CD14-positive monocyte (primary cell): ENCODE measurements around the gene RMI1. TPM values are rescaled to one million over a fixed set of nuclear protein-coding genes. Genes with fewer than 3 reads are reported as not detected.
A peak's percentile ranks its signal among the peaks of the same experiment; 100 is the strongest.

Experiments used
- DNase-seq, 3 donors: peaks; one replicate each; pipeline ENCODE4 v3.0.0-alpha.2; 2011 to 2022
- H2AFZ ChIP-seq: 2 replicates; pipeline ENCODE4 v1.6.0; 2012; ENCODE audit warnings: mild to moderate bottlenecking, low read depth, low read length, inconsistent platforms; ENCODE audit not compliant: insufficient read depth, poor library complexity, severe bottlenecking
- H3K27ac ChIP-seq, 2 donors: 1 replicate in 1 of 2; 2 replicates in 1 of 2; pipeline ENCODE4 v1.5.1; 2012 to 2013; ENCODE audit warnings: low read length in 2 of 2, control low read depth in 1 of 2, inconsistent platforms in 1 of 2, low read depth in 1 of 2, mild to moderate bottlenecking in 1 of 2
- H3K27me3 ChIP-seq, 2 donors: one replicate each; pipeline versions ENCODE4 v1.6.0 to v1.6.1; 2011 to 2013; ENCODE audit warnings: low read length in 2 of 2; ENCODE audit not compliant: control insufficient read depth in 2 of 2, insufficient read depth in 2 of 2
- H3K36me3 ChIP-seq, 2 donors: replicated peaks in 1 of 2; 1 replicate in 1 of 2; 2 replicates in 1 of 2; pipeline versions ENCODE4 v1.5.1 to v1.6.1; 2012 to 2013; ENCODE audit warnings: low read length in 2 of 2, control low read depth in 1 of 2, inconsistent platforms in 1 of 2, mild to moderate bottlenecking in 1 of 2; ENCODE audit not compliant: insufficient read depth in 2 of 2, control insufficient read depth in 1 of 2
- H3K4me1 ChIP-seq, 2 donors: 1 replicate in 1 of 2; 2 replicates in 1 of 2; pipeline versions ENCODE4 v1.5.1 to v1.6.1; 2012 to 2013; ENCODE audit warnings: low read length in 2 of 2, control low read depth in 1 of 2, inconsistent platforms in 1 of 2, mild to moderate bottlenecking in 1 of 2, moderate library complexity in 1 of 2; ENCODE audit not compliant: insufficient read depth in 2 of 2, control insufficient read depth in 1 of 2
- H3K4me2 ChIP-seq: replicated peaks from 2 replicates; pipeline ENCODE3; 2012; ENCODE audit warnings: low read length, moderate library complexity, mild to moderate bottlenecking; ENCODE audit not compliant: poor library complexity, severe bottlenecking; ENCODE audit errors: extremely low read depth
- H3K4me3 ChIP-seq, 3 experiments: fragments of 200-600 bp in 1 of 3; sonication (generic) in 1 of 3; replicated peaks in 1 of 3; 1 replicate in 2 of 3; 2 replicates in 1 of 3; pipeline ENCODE4 v1.5.1; 2011 to 2013; ENCODE audit warnings: low read length in 3 of 3, mild to moderate bottlenecking in 3 of 3, control low read depth in 2 of 3, low read depth in 2 of 3, inconsistent platforms in 1 of 3, moderate library complexity in 1 of 3
- H3K79me2 ChIP-seq: 2 replicates; pipeline ENCODE4 v1.6.0; 2012; ENCODE audit warnings: mild to moderate bottlenecking, control low read depth, inconsistent platforms, low read length, moderate library complexity; ENCODE audit not compliant: insufficient read depth
- H3K9ac ChIP-seq: 2 replicates; pipeline ENCODE4 v1.6.0; 2017; ENCODE audit warnings: low read length, mild to moderate bottlenecking; ENCODE audit not compliant: insufficient read depth, poor library complexity, severe bottlenecking
- H3K9me3 ChIP-seq, 2 donors: replicated peaks in 1 of 2; 1 replicate in 1 of 2; 2 replicates in 1 of 2; pipeline versions ENCODE4 v1.5.1 to v1.6.1; 2012 to 2013; ENCODE audit warnings: low read length in 2 of 2, control low read depth in 1 of 2; ENCODE audit not compliant: control insufficient read depth in 1 of 2, insufficient read depth in 1 of 2
- H4K20me1 ChIP-seq: 2 replicates; pipeline ENCODE4 v1.6.0; 2012; ENCODE audit warnings: mild to moderate bottlenecking, low read length, control low read depth, moderate library complexity; ENCODE audit not compliant: insufficient read depth
- H3K27ac Mint-ChIP-seq, 7 donors: one replicate each; pipeline ENCODE4 v1.8.0; 2020; ENCODE audit warnings: mild to moderate bottlenecking in 7 of 7, mixed read lengths in 7 of 7, moderate library complexity in 6 of 7, inconsistent platforms in 2 of 7
- H3K27me3 Mint-ChIP-seq, 3 donors: one replicate each; pipeline ENCODE4 v1.8.0; 2021 to 2022; ENCODE audit warnings: low read depth in 3 of 3, mild to moderate bottlenecking in 3 of 3, mixed read lengths in 3 of 3, moderate library complexity in 3 of 3, inconsistent platforms in 1 of 3
- H3K36me3 Mint-ChIP-seq, 2 donors: one replicate each; pipeline ENCODE4 v1.8.0; 2020; ENCODE audit warnings: mixed read lengths in 2 of 2, inconsistent platforms in 1 of 2, mild to moderate bottlenecking in 1 of 2
- H3K4me1 Mint-ChIP-seq: one replicate; pipeline ENCODE4 v1.8.0; 2020; ENCODE audit warnings: mild to moderate bottlenecking, mixed read lengths
- H3K4me3 Mint-ChIP-seq, 2 donors: one replicate each; pipeline ENCODE4 v1.8.0; 2020; ENCODE audit warnings: mild to moderate bottlenecking in 2 of 2, mixed read lengths in 2 of 2, moderate library complexity in 1 of 2
- H3K9me3 Mint-ChIP-seq, 7 donors: one replicate each; pipeline ENCODE4 v1.8.0; 2020 to 2022; ENCODE audit warnings: mixed read lengths in 7 of 7, mild to moderate bottlenecking in 6 of 7, moderate library complexity in 6 of 7, inconsistent platforms in 2 of 7
- CTCF ChIP-seq: fragments of 200-600 bp; IDR thresholded peaks from one replicate; pipeline ENCODE4 v1.8.0; 2022; ENCODE audit warnings: antibody characterized with exemption, mild to moderate bottlenecking
- WGBS: methylation state at CpG from one replicate; pipeline ENCODE4 v1.1.5; 2013; ENCODE audit warnings: missing lambda C conversion rate; ENCODE audit not compliant: insufficient coverage; 5-methylcytosine and 5-hydroxymethylcytosine counted together
- intact Hi-C, 2 donors: fragments of 100-400 bp; cut with micrococcal nuclease; formaldehyde crosslinking; loops; one replicate each; pipeline versions ENCODE4 v1.15.0 to v1.15.1; 2023
- polyA plus RNA-seq, 3 donors: library from polyadenylated mRNA; depleted of rRNA in 1 of 3; unstranded in 2 of 3; stranded (reverse) in 1 of 3; fragments of 300-500 nt in 2 of 3; fragments of >200 nt in 1 of 3; fragmentation: Illumina TruSeq in 2 of 3; gene quantifications; 1 replicate in 2 of 3; 2 replicates in 1 of 3; pipeline ENCODE4 v1.2.3, GENCODE V29; 2012 to 2021

The RMI1 gene
- polyA plus RNA-seq, 3 donors = 1.7 to 11.5 (median 5.3) TPM

DNA sequence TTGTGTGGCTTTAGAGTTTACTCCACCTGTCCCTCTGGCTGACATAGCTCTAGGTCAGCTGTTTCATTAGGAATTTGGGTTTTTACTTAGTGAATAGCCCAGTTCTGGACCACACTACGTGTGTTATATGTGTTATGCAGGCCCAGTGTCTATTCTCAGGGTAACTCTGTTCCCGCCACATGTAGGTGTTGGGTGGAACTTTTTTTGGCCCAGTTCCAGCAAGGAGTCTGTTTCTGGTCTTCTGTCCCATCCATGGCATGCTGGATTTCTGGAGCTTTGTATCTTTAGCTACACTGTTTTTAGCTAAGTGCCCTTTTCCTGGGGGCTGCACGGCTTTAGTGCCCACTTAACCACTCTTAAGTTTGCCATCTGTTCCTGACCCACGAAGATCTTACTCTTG, 15.5 kb downstream of the RMI1 start:
- Mint-ChIP-seq H3K4me3 (no peak overlapping the region), H3K36me3 (peaks cover 21 to 40% of the 10 kb centered on the region in 2 donors), H3K27ac (peak overlapping the region in 1 of 7 donors; percentile 12), H3K27me3 (peaks cover 0 to 2% (median 0%) of the 10 kb centered on the region in 3 donors), H3K9me3 (peaks cover 0 to 3% (median 0%) of the 10 kb centered on the region in 7 donors), H3K4me1 (peaks cover 12% of the 10 kb centered on the region)
- no peaks in the 10 kb centered on the region for H4K20me1 ChIP-seq
- no peak for DNase-seq
- WGBS = 100% methylated on average over 2 of the region's 4 CpGs
- peaks cover 3% of the 10 kb centered on the region in 2 donors for H3K4me1 ChIP-seq
- intact Hi-C loops = no loop called here
- H3K36me3 ChIP-seq = peaks cover 16 to 19% of the 10 kb centered on the region in 2 donors
- no peak overlapping the region for H2AFZ ChIP-seq
- no peaks in the 10 kb centered on the region for H3K27me3 ChIP-seq
- no peak overlapping the region for H3K4me3 ChIP-seq
- no peaks in the 10 kb centered on the region for H3K9me3 ChIP-seq
- peak overlapping the region in 1 of 2 donors; percentile 3 for H3K27ac ChIP-seq
- TF ChIP-seq CTCF = no peak
- no peak overlapping the region for H3K9ac ChIP-seq
- peaks cover 74% of the 10 kb centered on the region for H3K79me2 ChIP-seq
- no peak overlapping the region for H3K4me2 ChIP-seq

GRCh38 chr9:83999141-83999918, 18.7 kb downstream of the RMI1 start:
- no CpG with 5 or more reads among the region's 2 CpGs for WGBS
- intact Hi-C loops = no loop called here
- H3K4me2 ChIP-seq = no peak overlapping the region
- H3K27me3 ChIP-seq = no peaks in the 10 kb centered on the region
- no peak overlapping the region for H3K27ac ChIP-seq
- H2AFZ ChIP-seq = no peak overlapping the region
- Mint-ChIP-seq H3K4me3 (no peak overlapping the region), H3K4me1 (peaks cover 26% of the 10 kb centered on the region), H3K27ac (peak overlapping the region in 2 of 7 donors; percentile 3 to 8), H3K9me3 (peaks cover 0 to 3% (median 0%) of the 10 kb centered on the region in 7 donors), H3K27me3 (peaks cover 0 to 2% (median 0%) of the 10 kb centered on the region in 3 donors), H3K36me3 (peaks cover 17 to 31% of the 10 kb centered on the region in 2 donors)
- no peak for TF ChIP-seq CTCF
- peaks cover 14 to 19% of the 10 kb centered on the region in 2 donors for H3K36me3 ChIP-seq
- DNase-seq = no peak
- peaks cover 7 to 19% of the 10 kb centered on the region in 2 donors for H3K4me1 ChIP-seq
- no peaks in the 10 kb centered on the region for H3K9me3 ChIP-seq
- H3K79me2 ChIP-seq = peaks cover 47% of the 10 kb centered on the region
- H3K9ac ChIP-seq = no peak overlapping the region
- no peak overlapping the region for H3K4me3 ChIP-seq
- H4K20me1 ChIP-seq = no peaks in the 10 kb centered on the region
